HepG2 (cell line): ENCODE results near the gene CAPZB.

Experiments
- FOSL2 ChIP-seq: sonication (generic); formaldehyde crosslinking; IDR thresholded peaks from 2 replicates; pipeline ENCODE4 v1.4.0; 2020; ENCODE audit warnings: missing genetic modification reagents
- POLR2AphosphoS5 ChIP-seq: IDR thresholded peaks from 2 replicates; pipeline ENCODE4 v1.6.1; 2012; ENCODE audit warnings: low read depth, low read length
- TF ChIP-seq, protein P1 (sequence below): sonication (generic); formaldehyde crosslinking; IDR thresholded peaks from 2 replicates; pipeline ENCODE4 v1.5.0; 2020; ENCODE audit warnings: missing genetic modification reagents, mild to moderate bottlenecking, borderline replicate concordance
- TF ChIP-seq, protein P2 (sequence below): sonication (generic); formaldehyde crosslinking; IDR thresholded peaks from 2 replicates; pipeline ENCODE4 v1.5.0; 2020; ENCODE audit warnings: mild to moderate bottlenecking, missing genetic modification reagents, moderate library complexity

DNA sequence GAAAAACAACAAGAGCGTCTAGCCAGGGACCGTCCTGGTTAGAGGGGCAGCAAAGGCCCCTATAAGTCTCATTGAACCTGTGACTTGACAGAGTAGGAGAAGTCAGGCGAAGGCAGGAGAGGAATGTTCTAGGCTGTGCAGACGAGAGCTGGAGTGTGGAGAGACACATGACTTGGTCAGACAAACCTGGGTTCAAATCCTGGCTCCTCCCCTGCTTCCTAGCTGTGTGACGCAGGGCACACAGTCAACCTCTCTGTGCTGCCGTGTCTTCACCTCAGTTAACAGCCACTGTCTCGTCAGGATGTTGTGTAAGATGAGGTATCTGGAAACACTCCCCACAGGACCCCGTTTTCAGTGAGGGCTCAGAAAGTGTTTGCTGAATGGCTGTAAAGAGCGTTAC, 157.6 kb downstream of the CAPZB start:
- no peak for TF ChIP-seq POLR2AphosphoS5
- TF ChIP-seq, protein P1, sequence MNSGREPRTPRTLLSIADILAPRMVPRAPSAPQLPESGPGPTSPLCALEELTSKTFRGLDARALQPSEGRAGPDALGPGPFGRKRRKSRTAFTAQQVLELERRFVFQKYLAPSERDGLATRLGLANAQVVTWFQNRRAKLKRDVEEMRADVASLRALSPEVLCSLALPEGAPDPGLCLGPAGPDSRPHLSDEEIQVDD (CRISPR knock-in tag): no peak
- TF ChIP-seq, protein P2, sequence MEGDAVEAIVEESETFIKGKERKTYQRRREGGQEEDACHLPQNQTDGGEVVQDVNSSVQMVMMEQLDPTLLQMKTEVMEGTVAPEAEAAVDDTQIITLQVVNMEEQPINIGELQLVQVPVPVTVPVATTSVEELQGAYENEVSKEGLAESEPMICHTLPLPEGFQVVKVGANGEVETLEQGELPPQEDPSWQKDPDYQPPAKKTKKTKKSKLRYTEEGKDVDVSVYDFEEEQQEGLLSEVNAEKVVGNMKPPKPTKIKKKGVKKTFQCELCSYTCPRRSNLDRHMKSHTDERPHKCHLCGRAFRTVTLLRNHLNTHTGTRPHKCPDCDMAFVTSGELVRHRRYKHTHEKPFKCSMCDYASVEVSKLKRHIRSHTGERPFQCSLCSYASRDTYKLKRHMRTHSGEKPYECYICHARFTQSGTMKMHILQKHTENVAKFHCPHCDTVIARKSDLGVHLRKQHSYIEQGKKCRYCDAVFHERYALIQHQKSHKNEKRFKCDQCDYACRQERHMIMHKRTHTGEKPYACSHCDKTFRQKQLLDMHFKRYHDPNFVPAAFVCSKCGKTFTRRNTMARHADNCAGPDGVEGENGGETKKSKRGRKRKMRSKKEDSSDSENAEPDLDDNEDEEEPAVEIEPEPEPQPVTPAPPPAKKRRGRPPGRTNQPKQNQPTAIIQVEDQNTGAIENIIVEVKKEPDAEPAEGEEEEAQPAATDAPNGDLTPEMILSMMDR (CRISPR knock-in tag): no peak
- no peak for TF ChIP-seq FOSL2 (CRISPR knock-in tag)
